ENCODE data around the gene SPTA1.

The SPTA1 gene

DNA sequence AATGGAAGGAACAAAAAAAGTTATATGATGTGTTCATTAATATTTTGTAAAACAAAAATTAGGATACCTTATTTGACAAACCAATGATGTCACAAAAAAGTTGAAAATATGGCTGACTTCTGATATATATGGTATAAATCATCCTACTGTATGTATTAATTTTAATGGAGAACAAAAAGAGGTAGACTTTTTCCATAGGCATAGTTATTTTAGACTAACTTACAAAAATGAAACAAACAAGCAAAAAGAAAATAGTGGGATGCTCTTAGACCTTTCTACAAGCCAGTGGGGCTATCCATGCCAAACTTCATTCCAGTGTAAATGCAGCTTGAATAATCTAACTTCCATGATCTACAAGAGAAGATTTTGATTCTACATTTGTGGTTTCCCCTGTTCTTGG is 522 bp upstream of the SPTA1 start:
- DNase-seq (ENCODE audit: low read depth in 1 of 2, low spot score in 1 of 2): no peak

GRCh38 chr1:158685085-158685484 is 1.4 kb downstream of the SPTA1 start:
- no peak for DNase-seq (ENCODE audit: low read depth in 1 of 2, low spot score in 1 of 2)

DNA sequence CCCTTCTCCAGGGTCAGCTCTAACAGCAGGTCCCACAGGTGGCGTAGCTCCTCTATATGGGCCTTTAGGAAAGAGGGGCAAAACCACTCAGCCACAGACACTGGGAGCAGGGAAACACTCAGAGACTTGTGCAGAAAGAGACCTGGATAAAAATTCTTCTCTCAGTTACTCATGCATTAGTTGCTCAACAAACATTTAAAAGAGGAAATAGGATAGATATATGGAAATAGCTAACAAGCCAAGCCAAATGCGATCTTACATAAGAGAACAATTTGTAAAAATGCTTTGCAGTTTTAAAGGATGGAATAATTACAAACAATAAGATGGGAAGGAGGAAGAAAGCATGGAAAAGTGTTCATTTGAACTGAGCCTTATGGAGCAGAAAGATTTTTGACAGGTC is 4.9 kb downstream of the SPTA1 start:
- DNase-seq (ENCODE audit: low read depth in 1 of 2, low spot score in 1 of 2): no peak

DNA sequence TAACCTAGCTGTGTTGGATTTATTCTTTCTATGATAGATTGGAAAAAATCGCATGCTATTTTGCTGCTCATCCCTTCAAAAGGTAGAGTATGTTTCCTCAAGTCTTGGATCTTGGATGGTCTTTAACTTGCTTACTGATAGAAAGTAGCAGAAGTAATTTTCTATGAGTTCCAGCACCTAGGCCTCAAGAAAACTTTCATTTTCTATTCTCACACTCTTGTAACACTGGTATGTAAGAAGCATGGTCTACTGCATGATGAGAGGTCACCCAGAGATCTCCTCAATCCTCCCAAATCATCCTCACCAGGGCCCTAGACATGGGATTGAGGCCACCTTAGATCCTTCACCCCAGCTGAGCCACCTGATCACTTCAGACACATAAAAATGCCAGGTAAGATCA is 7.2 kb downstream of the SPTA1 start:
- no peak for DNase-seq (ENCODE audit: low read depth in 1 of 2, low spot score in 1 of 2)

DNA sequence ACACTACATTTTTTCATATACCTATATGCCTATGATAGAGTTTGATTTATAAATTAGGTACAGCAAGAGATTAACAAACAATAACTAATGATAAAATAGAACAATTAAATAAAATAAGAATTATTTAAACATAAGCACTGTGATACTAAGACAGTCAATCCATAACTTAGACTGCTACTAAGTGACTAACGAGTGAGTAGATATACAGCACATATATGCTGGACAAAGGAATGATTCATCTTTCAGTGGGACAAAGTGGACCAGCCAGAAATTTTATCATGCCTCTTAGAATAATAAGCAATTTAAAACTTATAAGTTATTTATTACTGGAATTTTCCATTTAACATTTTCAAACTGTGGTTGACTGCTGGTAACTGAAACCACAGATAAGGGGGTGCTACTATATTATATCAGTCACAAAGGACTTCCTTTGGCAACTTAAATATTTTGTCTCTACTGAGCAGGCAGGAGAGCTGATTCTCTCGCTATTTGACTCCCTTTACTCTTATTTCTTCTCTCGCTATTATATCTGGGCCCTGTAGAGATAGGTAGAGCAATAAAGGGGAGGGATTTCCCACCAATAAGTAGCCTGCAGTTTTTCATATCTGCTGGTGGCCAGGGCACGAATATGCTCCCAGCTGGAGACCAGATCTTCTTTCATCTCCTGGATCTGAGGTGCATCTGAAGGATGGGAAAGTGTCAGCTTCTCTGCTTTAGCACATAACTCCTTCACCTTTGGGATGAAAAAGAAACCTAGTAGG is 10.8 kb downstream of the SPTA1 start:
- no peak for DNase-seq (ENCODE audit: low read depth in 1 of 2, low spot score in 1 of 2)

- DNase-seq (ENCODE audit: low read depth in 1 of 2, low spot score in 1 of 2): no peak
Observed at GRCh38 chr1:158674302-158674701, 12.2 kb downstream of the SPTA1 start.

GRCh38 chr1:158666037-158666436 is 20.5 kb downstream of the SPTA1 start:
- DNase-seq (ENCODE audit: low read depth in 1 of 2, low spot score in 1 of 2): no peak

DNA sequence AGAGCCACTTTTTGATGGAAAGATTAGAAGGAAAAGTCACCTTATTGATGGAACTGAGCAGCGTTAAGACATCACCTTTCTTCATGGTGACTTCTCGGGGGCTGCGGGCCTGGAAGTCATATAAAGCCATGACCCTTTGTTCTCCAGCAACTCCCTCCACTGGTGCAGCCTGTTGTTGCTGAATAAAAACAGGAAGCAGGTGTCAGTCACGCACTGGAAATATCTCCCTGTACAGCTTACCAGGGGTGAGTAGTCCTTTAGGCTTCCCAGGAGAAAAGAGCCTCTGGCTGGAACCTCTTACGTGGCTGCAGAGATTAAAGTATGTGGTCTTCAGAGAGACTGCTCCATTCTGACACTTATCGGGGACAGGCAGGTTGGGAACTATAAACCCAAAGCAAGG is 31.9 kb downstream of the SPTA1 start:
- no peak for DNase-seq (ENCODE audit: low read depth in 1 of 2, low spot score in 1 of 2)

GRCh38 chr1:158654086-158654485 is 32.4 kb downstream of the SPTA1 start:
- DNase-seq (ENCODE audit: low read depth in 1 of 2, low spot score in 1 of 2): no peak

DNA sequence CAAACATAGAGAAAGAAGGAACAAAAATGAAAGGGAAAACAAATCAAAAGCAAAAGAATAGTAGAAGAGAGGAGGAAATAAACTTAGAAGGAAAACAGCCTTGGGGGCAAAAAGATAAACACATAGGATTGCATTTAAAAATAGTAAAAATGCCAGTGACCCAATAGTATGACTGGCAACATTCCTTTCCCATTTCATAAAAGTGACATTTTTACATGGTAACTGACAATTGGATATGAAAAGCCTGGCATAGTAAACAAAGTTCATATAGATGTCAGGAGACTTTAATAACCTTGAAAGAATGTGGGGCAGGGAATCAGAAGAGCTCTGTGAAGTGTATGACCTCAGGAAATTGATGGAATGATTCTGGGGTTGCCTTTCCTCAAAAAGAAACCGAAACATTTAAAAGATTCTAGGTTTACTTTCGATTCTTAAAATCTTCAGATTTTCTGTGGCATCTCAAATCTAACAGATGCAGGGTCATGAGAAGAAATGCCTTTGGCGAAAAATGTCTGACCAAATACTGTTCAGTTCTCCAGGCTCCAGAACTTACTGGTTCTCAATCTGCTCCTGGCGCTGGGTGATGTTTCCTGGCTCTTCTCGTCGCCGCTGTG is 33.7 kb downstream of the SPTA1 start:
- DNase-seq (ENCODE audit: low read depth in 1 of 2, low spot score in 1 of 2): no peak

DNA sequence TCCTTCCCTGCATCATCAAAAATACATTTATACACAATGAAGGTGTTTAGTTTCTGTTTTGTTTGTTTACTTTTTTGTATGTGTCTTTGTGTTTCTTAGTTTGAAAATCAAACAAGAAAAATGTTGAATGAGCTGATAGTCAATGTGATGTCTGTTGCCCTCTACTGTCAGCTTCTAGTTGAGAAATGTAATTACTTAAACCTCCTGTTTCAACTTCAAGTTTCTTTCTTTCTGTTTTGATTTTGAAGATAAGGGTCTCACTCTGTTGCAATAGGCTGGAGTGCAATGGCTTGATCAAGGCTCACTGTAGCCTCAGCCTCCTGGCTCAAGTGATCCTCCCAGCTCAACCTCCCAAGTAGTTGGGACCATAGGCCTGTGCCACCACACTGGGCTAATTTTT is 37.5 kb downstream of the SPTA1 start:
- DNase-seq (ENCODE audit: low read depth in 1 of 2, low spot score in 1 of 2): no peak

GRCh38 chr1:158646465-158646864 is 40.0 kb downstream of the SPTA1 start:
- DNase-seq (ENCODE audit: low read depth in 1 of 2, low spot score in 1 of 2): no peak

DNA sequence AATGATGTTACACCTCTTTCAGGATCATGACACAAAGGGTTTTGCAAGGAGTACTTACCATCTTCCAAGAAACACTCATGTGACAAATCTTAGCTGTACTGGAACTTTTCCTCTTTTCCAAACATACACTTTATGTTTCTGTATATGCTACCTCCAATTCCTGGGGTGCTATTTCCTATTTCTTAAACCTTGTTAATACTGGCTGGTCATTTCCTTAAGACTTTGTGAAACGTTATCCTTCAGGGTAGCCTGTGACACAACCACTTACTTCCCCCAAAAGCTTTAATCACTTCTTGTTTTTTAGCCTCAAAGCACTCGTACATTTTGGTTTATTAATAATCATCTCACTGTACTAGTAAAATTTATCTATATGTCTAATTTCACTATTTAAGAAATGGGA is 42.1 kb downstream of the SPTA1 start:
- DNase-seq (ENCODE audit: low read depth in 1 of 2, low spot score in 1 of 2): no peak

GRCh38 chr1:158638904-158639303 is 47.6 kb downstream of the SPTA1 start:
- no peak for DNase-seq (ENCODE audit: low read depth in 1 of 2, low spot score in 1 of 2)

- DNase-seq (ENCODE audit: low read depth in 1 of 2, low spot score in 1 of 2): no peak
Observed at GRCh38 chr1:158638146-158638545, 48.4 kb downstream of the SPTA1 start.

DNA sequence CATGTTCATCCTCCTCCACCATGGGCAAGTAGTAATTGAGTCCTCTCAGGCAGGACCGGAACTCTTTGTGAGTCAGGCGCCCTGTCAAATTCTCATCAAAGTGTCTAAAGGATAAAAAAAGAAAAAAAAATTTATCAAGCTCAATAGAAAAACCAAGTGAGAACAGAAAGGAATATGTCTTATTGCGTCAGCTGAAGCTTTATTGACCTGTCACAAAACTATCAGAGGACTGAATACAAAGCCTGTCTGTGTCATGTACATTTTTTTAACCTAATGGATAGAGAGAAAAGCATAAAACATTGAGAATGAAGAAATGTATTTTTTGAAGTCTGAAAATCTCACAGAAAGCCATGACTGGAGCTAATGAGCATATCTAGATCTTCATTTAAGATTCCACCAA is 72.8 kb downstream of the SPTA1 start:
- no peak for DNase-seq (ENCODE audit: low read depth in 1 of 2, low spot score in 1 of 2)

DNA sequence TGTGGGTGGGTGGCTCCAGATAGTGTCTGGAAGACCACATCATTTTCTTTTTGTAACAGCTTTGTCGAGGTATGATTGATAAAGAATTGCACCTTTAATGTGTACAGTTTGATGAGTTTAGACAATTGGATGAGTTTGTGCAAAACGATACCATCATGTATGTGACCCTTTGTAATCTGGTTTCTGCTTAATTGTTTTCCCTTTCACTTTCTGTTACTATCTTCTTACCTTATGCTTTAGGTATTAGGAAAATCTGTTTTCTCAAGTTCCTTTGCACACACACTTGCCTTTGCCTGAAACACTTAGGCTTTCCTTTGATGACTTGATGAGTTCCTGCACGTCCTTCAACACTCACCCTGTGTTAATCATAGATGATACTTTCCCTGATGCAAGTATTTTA is 74.6 kb downstream of the SPTA1 start:
- no peak for DNase-seq (ENCODE audit: low read depth in 1 of 2, low spot score in 1 of 2)

DNA sequence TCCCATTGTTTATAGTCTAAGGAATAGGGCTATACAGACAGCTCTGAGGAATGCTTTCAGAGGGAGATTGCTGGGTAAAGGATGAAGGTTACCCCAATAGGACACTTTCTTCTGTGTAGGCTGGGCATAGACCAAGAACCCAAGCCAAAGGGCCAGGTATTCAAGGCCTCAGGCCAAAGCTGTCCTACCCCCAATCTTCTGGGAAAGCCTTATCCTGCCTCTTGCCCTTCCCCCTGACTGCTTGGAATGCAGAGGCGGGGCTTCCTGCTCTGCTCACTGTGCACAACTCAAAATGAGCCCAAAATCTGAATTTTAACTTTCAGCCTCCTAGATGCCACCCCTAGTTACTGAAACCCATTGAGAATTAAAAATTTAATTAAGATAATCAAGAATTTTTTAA is 79.2 kb downstream of the SPTA1 start:
- DNase-seq (ENCODE audit: low read depth in 1 of 2, low spot score in 1 of 2): no peak

- DNase-seq (ENCODE audit: low read depth in 1 of 2, low spot score in 1 of 2): no peak
Observed at GRCh38 chr1:158604968-158605367, 81.5 kb downstream of the SPTA1 start, which contains the start of gene OR10Z1. TSS of gene OR10Z1 (plus strand) at chr1:158605268. CDS start at chr1:158606439, 1,171 bp downstream.

DNA sequence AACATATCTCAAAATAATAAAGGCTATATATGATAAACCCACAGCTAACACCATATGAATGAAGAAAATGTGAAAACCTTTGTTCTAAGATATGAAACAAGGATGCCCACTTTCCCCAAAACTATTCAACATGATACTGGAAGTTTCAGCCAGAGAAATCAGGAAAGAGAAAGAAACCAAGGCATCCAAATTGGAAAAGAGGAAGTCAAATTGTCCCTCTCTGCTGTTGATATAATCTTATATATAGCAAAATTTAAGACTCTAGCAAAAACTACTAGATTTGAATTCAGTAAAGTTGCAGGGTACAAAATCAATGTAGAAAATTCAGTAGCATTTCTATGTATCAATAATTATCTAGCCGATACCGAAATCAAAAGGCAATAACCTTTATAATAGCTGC is 85.8 kb downstream of the SPTA1 start:
- DNase-seq (ENCODE audit: low read depth in 1 of 2, low spot score in 1 of 2): no peak

GRCh38 chr1:158586942-158587341 is 99.6 kb downstream of the SPTA1 start:
- no peak for DNase-seq (ENCODE audit: low read depth in 1 of 2, low spot score in 1 of 2)

- DNase-seq (ENCODE audit: low read depth in 1 of 2, low spot score in 1 of 2): no peak
Observed at GRCh38 chr1:158583962-158584361, 102.6 kb downstream of the SPTA1 start.

- DNase-seq (ENCODE audit: low read depth in 1 of 2, low spot score in 1 of 2): no peak
Observed at GRCh38 chr1:158579733-158580132, 106.8 kb downstream of the SPTA1 start, which contains the start of gene OR10X1. TSS of gene OR10X1 (minus strand) at chr1:158579899. CDS start at chr1:158579899, 0 bp downstream.
